ENCODE measurements around the gene MTHFD2L. TPM values are rescaled to one million over a fixed set of nuclear protein-coding genes. Genes with fewer than 3 reads are reported as not detected.

Gene MTHFD2L
- total RNA-seq (2022; extraction: Qiagen RNA extraction), result 9.0 to 10.4 TPM (median 10.1 TPM) in 5 replicates

GRCh38 chr4:74157561-74158465 lies at the start of gene MTHFD2L:
TSS of gene MTHFD2L (plus strand) at chr4:74158118. CDS start at chr4:74158139, 21 bp downstream.

GRCh38 chr4:74308215-74308614 lies 150.3 kb downstream of the MTHFD2L start, which contains the start of gene EPGN:
TSS of gene EPGN (plus strand) at chr4:74308470. CDS start at chr4:74308534, 64 bp downstream.

Other genes starting within 250 kb of the MTHFD2L start
- gene PF4, start 176.1 kb upstream of the MTHFD2L start, total RNA-seq (2022; extraction: Qiagen RNA extraction), result 0.58 to 1.3 TPM (median 1.1 TPM) in 5 replicates
- gene PPBP, start 169.9 kb upstream of the MTHFD2L start, total RNA-seq (2022; extraction: Qiagen RNA extraction), result 0.13 to 0.22 TPM in 2 of 5 replicates, not detected in the others
- gene CXCL5, start 159.4 kb upstream of the MTHFD2L start, total RNA-seq (2022; extraction: Qiagen RNA extraction), result 26.7 to 32.8 TPM (median 31.0 TPM) in 5 replicates
- 3.2 to 4.4 TPM (median 3.3 TPM) in 5 replicates for gene CXCL3, start 119.4 kb upstream of the MTHFD2L start, total RNA-seq (2022; extraction: Qiagen RNA extraction)
- 9.5 to 11.7 TPM (median 10.4 TPM) in 5 replicates for gene CXCL2, start 58.9 kb upstream of the MTHFD2L start, total RNA-seq (2022; extraction: Qiagen RNA extraction)
- gene EPGN, start 150.4 kb downstream of the MTHFD2L start, total RNA-seq (2022; extraction: Qiagen RNA extraction), result not detected in 5 replicates
- 8.7 to 12.4 TPM (median 10.5 TPM) in 5 replicates for gene EREG, start 207.0 kb downstream of the MTHFD2L start, total RNA-seq (2022; extraction: Qiagen RNA extraction)